ENCODE measurements around the gene PRG3. TPM values are rescaled to one million over a fixed set of nuclear protein-coding genes. Genes with fewer than 3 reads are reported as not detected.

The PRG3 gene
- total RNA-seq, 1 experiment from 2014 or later, result not detected

DNA sequence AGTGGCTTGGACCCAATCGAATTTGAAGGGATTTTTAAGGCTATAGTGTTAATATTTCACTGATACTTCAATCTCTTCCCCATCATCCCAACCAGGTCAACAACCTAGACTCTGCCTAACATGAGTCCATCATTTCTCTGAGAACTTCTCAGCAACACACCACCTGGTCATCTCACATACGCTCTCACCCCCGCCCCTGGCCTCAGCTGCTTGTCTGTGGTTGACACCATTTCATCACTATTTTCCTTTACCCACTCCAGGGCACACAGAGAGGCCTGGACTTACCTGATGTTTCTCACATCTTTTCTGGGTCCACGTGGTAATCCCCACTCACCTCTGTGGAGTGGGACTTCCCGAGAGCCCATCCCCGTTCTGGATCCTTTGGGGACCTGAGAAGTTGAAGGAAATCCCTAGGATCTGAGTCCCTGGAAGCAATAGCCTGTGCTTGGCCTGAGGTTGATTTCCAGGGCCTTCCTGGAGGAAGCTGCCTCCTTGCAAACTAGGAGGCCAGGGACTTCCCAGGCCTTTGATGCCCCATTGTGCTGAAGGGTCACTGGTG, 39.6 kb downstream of the PRG3 start:
- WGBS (ENCODE audit: extremely low coverage, insufficient read length, low lambda C conversion rate), result no CpG with 5 or more reads among the region's 6 CpGs
- no peak for DNase-seq
- no peaks in the 10 kb centered on the region for H3K79me2 ChIP-seq (ENCODE audit: insufficient read depth, low read length)

More for the DNA sequence above, 39.6 kb downstream of the PRG3 start:
- Mint-ChIP-seq H3K4me3 (no peak overlapping the region; a peak in 2 of 5 replicates), H3K4me1 (peaks cover 47 to 58% of the 10 kb centered on the region in 2 experiments), H3K27ac (no peak overlapping the region), H3K9me3 (no peaks in the 10 kb centered on the region), H3K36me3 (ENCODE audit: insufficient read depth in 1 of 3, low read depth in 3 of 3) (no peaks in the 10 kb centered on the region), H3K27me3 (ENCODE audit: low read depth) (peaks cover 25% of the 10 kb centered on the region)
- TF ChIP-seq, protein P1, sequence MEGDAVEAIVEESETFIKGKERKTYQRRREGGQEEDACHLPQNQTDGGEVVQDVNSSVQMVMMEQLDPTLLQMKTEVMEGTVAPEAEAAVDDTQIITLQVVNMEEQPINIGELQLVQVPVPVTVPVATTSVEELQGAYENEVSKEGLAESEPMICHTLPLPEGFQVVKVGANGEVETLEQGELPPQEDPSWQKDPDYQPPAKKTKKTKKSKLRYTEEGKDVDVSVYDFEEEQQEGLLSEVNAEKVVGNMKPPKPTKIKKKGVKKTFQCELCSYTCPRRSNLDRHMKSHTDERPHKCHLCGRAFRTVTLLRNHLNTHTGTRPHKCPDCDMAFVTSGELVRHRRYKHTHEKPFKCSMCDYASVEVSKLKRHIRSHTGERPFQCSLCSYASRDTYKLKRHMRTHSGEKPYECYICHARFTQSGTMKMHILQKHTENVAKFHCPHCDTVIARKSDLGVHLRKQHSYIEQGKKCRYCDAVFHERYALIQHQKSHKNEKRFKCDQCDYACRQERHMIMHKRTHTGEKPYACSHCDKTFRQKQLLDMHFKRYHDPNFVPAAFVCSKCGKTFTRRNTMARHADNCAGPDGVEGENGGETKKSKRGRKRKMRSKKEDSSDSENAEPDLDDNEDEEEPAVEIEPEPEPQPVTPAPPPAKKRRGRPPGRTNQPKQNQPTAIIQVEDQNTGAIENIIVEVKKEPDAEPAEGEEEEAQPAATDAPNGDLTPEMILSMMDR (conservative IDR thresholded peaks at IDR 0.05), result no peak
- Histone ChIP-seq H4K91ac (ENCODE audit: insufficient read length, low read depth, low read length) (no peak overlapping the region), H3K14ac (ENCODE audit: insufficient read depth, low read length) (no peak overlapping the region), H2BK120ac (ENCODE audit: low read depth, low read length, poor library complexity, severe bottlenecking) (no peak overlapping the region), H3K4me1 (ENCODE audit: insufficient read depth, low read length) (0 out of 2 replicates have a peak, but pooled peaks cover 3% of the 10 kb centered on the region), H3K27me3 (ENCODE audit: insufficient read depth, low read length) (no peaks in the 10 kb centered on the region), H3T11ph (ENCODE audit: low read length) (no peak overlapping the region), H3K27ac (ENCODE audit: insufficient read length, low read depth, low read length) (no peak overlapping the region), H3K56ac (ENCODE audit: insufficient read length, low read depth, low read length) (no peak overlapping the region), H3K18ac (ENCODE audit: insufficient read length, low read depth, low read length) (no peak overlapping the region), H2BK15ac (ENCODE audit: low read depth, low read length) (no peak overlapping the region), H2BK12ac (ENCODE audit: insufficient read length, low read depth, low read length) (no peak overlapping the region), H3K4me2 (ENCODE audit: insufficient read depth, insufficient read length, low read length) (no peak overlapping the region), H3K23me2 (ENCODE audit: insufficient read length, low read depth, low read length, poor library complexity, severe bottlenecking) (no peaks in the 10 kb centered on the region), H3K4ac (ENCODE audit: low read depth, low read length) (no peak overlapping the region), H4K5ac (ENCODE audit: insufficient read length, low read depth, low read length) (no peak overlapping the region), H3K79me1 (ENCODE audit: insufficient read depth, low read depth, low read length, poor library complexity, severe bottlenecking) (no peaks in the 10 kb centered on the region), H2BK5ac (ENCODE audit: insufficient read length, low read length) (no peak overlapping the region), H3K9me3 (ENCODE audit: control insufficient read depth, low read depth, low read length) (no peaks in the 10 kb centered on the region), H4K8ac (replicated peaks; ENCODE audit: insufficient read length, low read depth, low read length) (no peak overlapping the region), H4K20me1 (ENCODE audit: control insufficient read depth, insufficient read depth, insufficient read length) (no peaks in the 10 kb centered on the region), H3K9ac (ENCODE audit: extremely low read depth, insufficient read length, low read length) (no peak overlapping the region), H2BK20ac (ENCODE audit: low read depth, low read length, poor library complexity, severe bottlenecking) (no peak overlapping the region), H2AFZ (ENCODE audit: low read length) (no peak overlapping the region), H2AK5ac (ENCODE audit: insufficient read length, low read length) (no peak overlapping the region), H3K23ac (ENCODE audit: insufficient read length, low read depth, low read length) (no peak overlapping the region)

Data from H9 (cell line).